Suppressor macrophage treated with lipopolysaccharide for 4 hours (primary cell): Measurements from ENCODE around the gene MGAT4C.
"Not testable (repeated sequence)": the region's sequence is repeated elsewhere in the genome, so short reads cannot be mapped to it uniquely, and the experiment has no call there.

ENCODE experiments used
- DNase-seq: peaks from one replicate; pipeline ENCODE4 v3.0.0-alpha.2; 2020

The MGAT4C gene

GRCh38 chr12:86122846-86123468 lies 133.2 kb downstream of the MGAT4C start:
- no peak for DNase-seq

GRCh38 chr12:86118161-86118560 lies 138.0 kb downstream of the MGAT4C start:
- DNase-seq, result no peak

GRCh38 chr12:86117711-86118110 lies 138.5 kb downstream of the MGAT4C start:
- no peak for DNase-seq

GRCh38 chr12:86104087-86104486 lies 152.1 kb downstream of the MGAT4C start:
- DNase-seq, result no peak

- no peak for DNase-seq
These were observed 159.0 kb downstream of the MGAT4C start for GRCh38 chr12:86097161-86097560.

- no peak for DNase-seq
These were observed 164.5 kb downstream of the MGAT4C start for GRCh38 chr12:86091681-86092080.

GRCh38 chr12:86081843-86082242 lies 174.3 kb downstream of the MGAT4C start:
- no peak for DNase-seq

- not testable (repeated sequence) for DNase-seq
These were observed 197.1 kb downstream of the MGAT4C start for GRCh38 chr12:86059052-86059451.

- DNase-seq, result no peak
These were observed 198.9 kb downstream of the MGAT4C start for GRCh38 chr12:86057092-86057845.

GRCh38 chr12:86052921-86053320 lies 203.3 kb downstream of the MGAT4C start:
- no peak for DNase-seq

- no peak for DNase-seq
These were observed 206.2 kb downstream of the MGAT4C start for GRCh38 chr12:86050010-86050409.

GRCh38 chr12:86044396-86044795 lies 211.8 kb downstream of the MGAT4C start:
- DNase-seq, result no peak

- DNase-seq, result no peak
These were observed 214.1 kb downstream of the MGAT4C start for GRCh38 chr12:86042062-86042461.

GRCh38 chr12:86018361-86018760 lies 237.8 kb downstream of the MGAT4C start:
- DNase-seq, result no peak

GRCh38 chr12:86015026-86015425 lies 241.2 kb downstream of the MGAT4C start:
- DNase-seq, result no peak

GRCh38 chr12:86006727-86007126 lies 249.5 kb downstream of the MGAT4C start:
- DNase-seq, result no peak

- DNase-seq, result no peak
These were observed 258.1 kb downstream of the MGAT4C start for GRCh38 chr12:85998074-85998473.

GRCh38 chr12:85996280-85996679 lies 259.9 kb downstream of the MGAT4C start:
- DNase-seq, result no peak

GRCh38 chr12:85993746-85994145 lies 262.4 kb downstream of the MGAT4C start:
- no peak for DNase-seq

- DNase-seq, result no peak
These were observed 270.2 kb downstream of the MGAT4C start for GRCh38 chr12:85985996-85986395.

GRCh38 chr12:85983601-85984000 lies 272.6 kb downstream of the MGAT4C start:
- DNase-seq, result no peak

GRCh38 chr12:85979641-85980040 lies 276.6 kb downstream of the MGAT4C start:
- no peak for DNase-seq

- no peak for DNase-seq
These were observed 280.5 kb downstream of the MGAT4C start for GRCh38 chr12:85975716-85976115.

GRCh38 chr12:85971800-85972199 lies 284.4 kb downstream of the MGAT4C start:
- no peak for DNase-seq

GRCh38 chr12:85968606-85969005 lies 287.6 kb downstream of the MGAT4C start:
- no peak for DNase-seq
